ENCODE measurements around the gene VPS18.

GRCh38 chr15:40846841-40847222, 47.4 kb upstream of the VPS18 start:
- TF ChIP-seq, protein P1, sequence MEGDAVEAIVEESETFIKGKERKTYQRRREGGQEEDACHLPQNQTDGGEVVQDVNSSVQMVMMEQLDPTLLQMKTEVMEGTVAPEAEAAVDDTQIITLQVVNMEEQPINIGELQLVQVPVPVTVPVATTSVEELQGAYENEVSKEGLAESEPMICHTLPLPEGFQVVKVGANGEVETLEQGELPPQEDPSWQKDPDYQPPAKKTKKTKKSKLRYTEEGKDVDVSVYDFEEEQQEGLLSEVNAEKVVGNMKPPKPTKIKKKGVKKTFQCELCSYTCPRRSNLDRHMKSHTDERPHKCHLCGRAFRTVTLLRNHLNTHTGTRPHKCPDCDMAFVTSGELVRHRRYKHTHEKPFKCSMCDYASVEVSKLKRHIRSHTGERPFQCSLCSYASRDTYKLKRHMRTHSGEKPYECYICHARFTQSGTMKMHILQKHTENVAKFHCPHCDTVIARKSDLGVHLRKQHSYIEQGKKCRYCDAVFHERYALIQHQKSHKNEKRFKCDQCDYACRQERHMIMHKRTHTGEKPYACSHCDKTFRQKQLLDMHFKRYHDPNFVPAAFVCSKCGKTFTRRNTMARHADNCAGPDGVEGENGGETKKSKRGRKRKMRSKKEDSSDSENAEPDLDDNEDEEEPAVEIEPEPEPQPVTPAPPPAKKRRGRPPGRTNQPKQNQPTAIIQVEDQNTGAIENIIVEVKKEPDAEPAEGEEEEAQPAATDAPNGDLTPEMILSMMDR (conservative IDR thresholded peaks at IDR 0.05; ENCODE audit: low read depth, low read length): no peak
- no peak for TF ChIP-seq EZH2 (IDR thresholded peaks at IDR 0.05; ENCODE audit: borderline replicate concordance, low read depth, low read length, poor library complexity, severe bottlenecking)

Measured in A673 (cell line).